ENCODE data around the gene FBXL12.

- TF ChIP-seq, protein P1, sequence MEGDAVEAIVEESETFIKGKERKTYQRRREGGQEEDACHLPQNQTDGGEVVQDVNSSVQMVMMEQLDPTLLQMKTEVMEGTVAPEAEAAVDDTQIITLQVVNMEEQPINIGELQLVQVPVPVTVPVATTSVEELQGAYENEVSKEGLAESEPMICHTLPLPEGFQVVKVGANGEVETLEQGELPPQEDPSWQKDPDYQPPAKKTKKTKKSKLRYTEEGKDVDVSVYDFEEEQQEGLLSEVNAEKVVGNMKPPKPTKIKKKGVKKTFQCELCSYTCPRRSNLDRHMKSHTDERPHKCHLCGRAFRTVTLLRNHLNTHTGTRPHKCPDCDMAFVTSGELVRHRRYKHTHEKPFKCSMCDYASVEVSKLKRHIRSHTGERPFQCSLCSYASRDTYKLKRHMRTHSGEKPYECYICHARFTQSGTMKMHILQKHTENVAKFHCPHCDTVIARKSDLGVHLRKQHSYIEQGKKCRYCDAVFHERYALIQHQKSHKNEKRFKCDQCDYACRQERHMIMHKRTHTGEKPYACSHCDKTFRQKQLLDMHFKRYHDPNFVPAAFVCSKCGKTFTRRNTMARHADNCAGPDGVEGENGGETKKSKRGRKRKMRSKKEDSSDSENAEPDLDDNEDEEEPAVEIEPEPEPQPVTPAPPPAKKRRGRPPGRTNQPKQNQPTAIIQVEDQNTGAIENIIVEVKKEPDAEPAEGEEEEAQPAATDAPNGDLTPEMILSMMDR (conservative IDR thresholded peaks at IDR 0.05; ENCODE audit: low read length): no peak
- TF ChIP-seq EZH2phosphoT487 (IDR thresholded peaks at IDR 0.05; ENCODE audit: borderline replicate concordance, low read depth, low read length): no peak
These were observed 26.4 kb downstream of the FBXL12 start for GRCh38 chr19:9792206-9793070.

All from OCI-LY7 (cell line).